ENCODE data around the gene ELAC1. TPM values are rescaled to one million over a fixed set of nuclear protein-coding genes. Genes with fewer than 3 reads are reported as not detected.

The ELAC1 gene
- total and polyA plus RNA-seq, 2 of the 8 experiments (the other 6 are each of a cell fraction or from before 2014, with no cell fraction given): 2.3 to 3.4 TPM

- no peak for TF ChIP-seq CHD7 (IDR thresholded peaks at IDR 0.05; ENCODE audit: insufficient replicate concordance, low read length)
- TF ChIP-seq ATF3 (IDR thresholded peaks at IDR 0.05; ENCODE audit: insufficient read depth, low read depth, low read length): no peak
- no peak for TF ChIP-seq ASH2L (IDR thresholded peaks at IDR 0.05; ENCODE audit: low read length)
- TF ChIP-seq SP1 (IDR thresholded peaks at IDR 0.05; ENCODE audit: low read depth, low read length): no peak
- no peak for TF ChIP-seq TAF1 (IDR thresholded peaks at IDR 0.05; ENCODE audit: low read depth, low read length)
- no peak for TF ChIP-seq JUN (IDR thresholded peaks at IDR 0.05; ENCODE audit: low read depth, low read length)
- no peak for TF ChIP-seq EGR1 (IDR thresholded peaks at IDR 0.05; ENCODE audit: borderline replicate concordance, low read depth, low read length)
- no peak for TF ChIP-seq SIRT6 (IDR thresholded peaks at IDR 0.05; ENCODE audit: low read length)
- no peak for TF ChIP-seq POLR2AphosphoS5 (IDR thresholded peaks at IDR 0.05; ENCODE audit: low read depth, low read length)
- TF ChIP-seq RNF2 (IDR thresholded peaks at IDR 0.05; ENCODE audit: borderline replicate concordance, low read depth, low read length, missing control alignments, poor library complexity, severe bottlenecking): no peak
- TF ChIP-seq PHF8 (conservative IDR thresholded peaks at IDR 0.05; ENCODE audit: low read depth, low read length): no peak
These were observed 69.4 kb downstream of the ELAC1 start (continued) for GRCh38 chr18:51037230-51037629.

Measured in H1 (cell line).